Kidney epithelial cell (primary cell): ENCODE data around the gene GIMAP1. TPM values are rescaled to one million over a fixed set of nuclear protein-coding genes. Genes with fewer than 3 reads are reported as not detected.

Experiments
- DNase-seq: peaks from one replicate; pipeline ENCODE4 v3.0.0-alpha.2; 2010; ENCODE audit warnings: low read depth
- H3K27me3 ChIP-seq: 2 replicates; pipeline ENCODE4 v1.6.0; 2011; ENCODE audit warnings: low read length; ENCODE audit not compliant: control insufficient read depth, insufficient read depth
- H3K36me3 ChIP-seq: 2 replicates; pipeline ENCODE4 v1.5.1; 2011; ENCODE audit warnings: low read length; ENCODE audit not compliant: control insufficient read depth, insufficient read depth
- H3K4me3 ChIP-seq: 2 replicates; pipeline ENCODE4 v1.5.1; 2011; ENCODE audit warnings: low read depth, mild to moderate bottlenecking, control low read depth, low read length
- total RNA-seq: library from RNA; depleted of rRNA; stranded (reverse); fragments of >200 nt; gene quantifications from 2 replicates; pipeline ENCODE4 v1.2.3, GENCODE V29; 2015
- TF ChIP-seq, protein P1 (sequence below): IDR thresholded peaks from 2 replicates; pipeline ENCODE4 v1.5.1; 2011; ENCODE audit warnings: mild to moderate bottlenecking, moderate library complexity, low read length, control low read depth, inconsistent platforms; ENCODE audit not compliant: insufficient read depth, poor library complexity, severe bottlenecking

The GIMAP1 gene
- total RNA-seq, 1 donor from 2014 or later, result not detected

- H3K27me3 ChIP-seq, result no peaks in the 10 kb centered on the region
- no peak overlapping the region for H3K4me3 ChIP-seq
- DNase-seq, result no peak
- H3K36me3 ChIP-seq, result no peaks in the 10 kb centered on the region
- TF ChIP-seq, protein P1, sequence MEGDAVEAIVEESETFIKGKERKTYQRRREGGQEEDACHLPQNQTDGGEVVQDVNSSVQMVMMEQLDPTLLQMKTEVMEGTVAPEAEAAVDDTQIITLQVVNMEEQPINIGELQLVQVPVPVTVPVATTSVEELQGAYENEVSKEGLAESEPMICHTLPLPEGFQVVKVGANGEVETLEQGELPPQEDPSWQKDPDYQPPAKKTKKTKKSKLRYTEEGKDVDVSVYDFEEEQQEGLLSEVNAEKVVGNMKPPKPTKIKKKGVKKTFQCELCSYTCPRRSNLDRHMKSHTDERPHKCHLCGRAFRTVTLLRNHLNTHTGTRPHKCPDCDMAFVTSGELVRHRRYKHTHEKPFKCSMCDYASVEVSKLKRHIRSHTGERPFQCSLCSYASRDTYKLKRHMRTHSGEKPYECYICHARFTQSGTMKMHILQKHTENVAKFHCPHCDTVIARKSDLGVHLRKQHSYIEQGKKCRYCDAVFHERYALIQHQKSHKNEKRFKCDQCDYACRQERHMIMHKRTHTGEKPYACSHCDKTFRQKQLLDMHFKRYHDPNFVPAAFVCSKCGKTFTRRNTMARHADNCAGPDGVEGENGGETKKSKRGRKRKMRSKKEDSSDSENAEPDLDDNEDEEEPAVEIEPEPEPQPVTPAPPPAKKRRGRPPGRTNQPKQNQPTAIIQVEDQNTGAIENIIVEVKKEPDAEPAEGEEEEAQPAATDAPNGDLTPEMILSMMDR, result no peak
Observed at GRCh38 chr7:150740053-150740452, 23.6 kb downstream of the GIMAP1 start.

DNA sequence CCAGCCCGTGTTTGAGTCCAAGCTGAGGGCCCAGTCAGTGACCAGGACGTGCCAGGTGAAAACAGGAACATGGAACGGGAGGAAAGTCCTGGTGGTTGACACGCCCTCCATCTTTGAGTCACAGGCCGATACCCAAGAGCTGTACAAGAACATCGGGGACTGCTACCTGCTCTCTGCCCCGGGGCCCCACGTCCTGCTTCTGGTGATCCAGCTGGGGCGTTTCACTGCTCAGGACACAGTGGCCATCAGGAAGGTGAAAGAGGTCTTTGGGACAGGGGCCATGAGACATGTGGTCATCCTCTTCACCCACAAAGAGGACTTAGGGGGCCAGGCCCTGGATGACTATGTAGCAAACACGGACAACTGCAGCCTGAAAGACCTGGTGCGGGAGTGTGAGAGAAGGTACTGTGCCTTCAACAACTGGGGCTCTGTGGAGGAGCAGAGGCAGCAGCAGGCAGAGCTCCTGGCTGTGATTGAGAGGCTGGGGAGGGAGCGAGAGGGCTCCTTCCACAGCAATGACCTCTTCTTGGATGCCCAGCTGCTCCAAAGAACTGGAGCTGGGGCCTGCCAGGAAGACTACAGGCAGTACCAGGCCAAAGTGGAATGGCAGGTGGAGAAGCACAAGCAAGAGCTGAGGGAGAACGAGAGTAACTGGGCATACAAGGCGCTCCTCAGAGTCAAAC is 26.0 kb downstream of the GIMAP1 start:
- Histone ChIP-seq H3K36me3 (no peaks in the 10 kb centered on the region), H3K4me3 (no peak overlapping the region), H3K27me3 (no peaks in the 10 kb centered on the region)
- TF ChIP-seq, protein P1, result no peak
- no peak for DNase-seq

- H3K4me3 ChIP-seq, result no peak overlapping the region
- no peaks in the 10 kb centered on the region for H3K36me3 ChIP-seq
- TF ChIP-seq, protein P1, result no peak
- no peaks in the 10 kb centered on the region for H3K27me3 ChIP-seq
- DNase-seq, result no peak
Observed at GRCh38 chr7:150744041-150744656, 27.7 kb downstream of the GIMAP1 start.

GRCh38 chr7:150745086-150745485 is 28.7 kb downstream of the GIMAP1 start:
- no peak overlapping the region for H3K4me3 ChIP-seq
- no peaks in the 10 kb centered on the region for H3K27me3 ChIP-seq
- DNase-seq, result no peak
- TF ChIP-seq, protein P1, result no peak
- no peaks in the 10 kb centered on the region for H3K36me3 ChIP-seq

DNA sequence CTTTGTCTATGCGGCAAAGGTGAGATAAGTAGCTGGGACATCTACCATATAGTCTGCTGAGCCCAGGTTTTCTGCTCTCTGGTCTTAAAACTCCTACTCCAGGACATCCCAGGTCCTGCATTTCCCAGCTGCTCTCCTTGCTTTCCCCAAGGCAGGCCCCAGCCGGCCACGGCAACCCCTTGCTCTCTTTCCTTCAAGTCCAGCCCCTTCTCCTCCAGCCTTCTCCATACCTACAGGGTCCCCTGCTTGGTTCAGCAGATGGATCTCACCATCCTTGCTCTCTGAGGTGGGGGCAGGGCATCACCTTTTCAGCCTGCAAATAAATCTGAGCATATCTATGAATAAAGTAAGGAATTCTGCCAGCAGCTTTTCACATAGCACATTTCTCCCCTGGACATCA is 29.5 kb downstream of the GIMAP1 start:
- DNase-seq, result no peak
- Histone ChIP-seq H3K4me3 (no peak overlapping the region), H3K36me3 (no peaks in the 10 kb centered on the region), H3K27me3 (no peaks in the 10 kb centered on the region)
- TF ChIP-seq, protein P1, result no peak

DNA sequence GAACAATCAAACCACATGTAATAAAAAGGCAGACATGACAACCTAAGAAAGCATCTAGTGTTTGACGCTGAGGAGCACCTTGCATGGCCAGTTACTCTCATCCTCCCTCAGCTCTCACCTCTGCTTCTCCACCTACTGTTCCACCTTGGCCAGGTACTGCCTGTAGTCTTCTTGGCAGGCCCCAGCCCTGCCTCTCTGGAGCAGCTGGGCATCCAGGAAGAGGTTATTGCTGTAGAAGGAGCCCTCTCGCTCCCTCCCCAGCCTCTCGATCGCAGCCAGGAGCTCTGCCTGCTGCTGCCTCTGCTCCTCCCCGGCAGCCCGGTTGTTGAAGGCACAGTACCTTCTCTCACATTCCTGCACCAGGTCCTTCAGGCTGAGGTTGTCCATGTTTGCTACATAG is 30.5 kb downstream of the GIMAP1 start:
- H3K27me3 ChIP-seq, result no peaks in the 10 kb centered on the region

More for the DNA sequence above, 30.5 kb downstream of the GIMAP1 start:
- no peak for DNase-seq
- TF ChIP-seq, protein P1, result no peak
- H3K36me3 ChIP-seq, result no peaks in the 10 kb centered on the region
- H3K4me3 ChIP-seq, result no peak overlapping the region
